ENCODE measurements around the gene G6PC1. TPM values are rescaled to one million over a fixed set of nuclear protein-coding genes. Genes with fewer than 3 reads are reported as not detected.
A peak's percentile ranks its signal among the peaks of the same experiment; 100 is the strongest.

The G6PC1 gene
- total and polyA plus RNA-seq, 2 of the 13 experiments (the other 11 are each of a cell fraction or from before 2014, with no cell fraction given): 1.7 to 37.9 TPM

GRCh38 chr17:42894283-42895184 lies 6.1 kb upstream of the G6PC1 start (continued):
- peak; percentile 95; the same call in 1 of the 2 replicates for TF ChIP-seq HBP1 (CRISPR knock-in tag; IDR thresholded peaks at IDR 0.05; ENCODE audit: low read depth)
- TF ChIP-seq ZNF652 (CRISPR knock-in tag; IDR thresholded peaks at IDR 0.05; ENCODE audit: borderline replicate concordance, low read depth): peak; percentile 70; the same call in 1 of the 2 replicates
- peak; percentile 65 for TF ChIP-seq SKI (IDR thresholded peaks at IDR 0.05; ENCODE audit: partially characterized antibody)
- TF ChIP-seq EZH2 (conservative IDR thresholded peaks at IDR 0.05; ENCODE audit: low read depth, low read length): no peak
- TF ChIP-seq HNF4A (CRISPR knock-in tag; IDR thresholded peaks at IDR 0.05): peak; percentile 99
- no peak for TF ChIP-seq SP2 (CRISPR knock-in tag; IDR thresholded peaks at IDR 0.05)
- peak; percentile 55; the same call in 1 of the 2 replicates for TF ChIP-seq ZFX (CRISPR knock-in tag; IDR thresholded peaks at IDR 0.05; ENCODE audit: low read depth)
- 0 out of 2 replicates have a peak, but pooled peaks have one; percentile 42 for TF ChIP-seq ZNF335 (CRISPR knock-in tag; IDR thresholded peaks at IDR 0.05)
- peak; percentile 92 for TF ChIP-seq ERF (CRISPR knock-in tag; IDR thresholded peaks at IDR 0.05)
- peak; percentile 43; the same call in 1 of the 2 replicates for TF ChIP-seq ADNP (CRISPR knock-in tag; IDR thresholded peaks at IDR 0.05)
- TF ChIP-seq MED1 (CRISPR knock-in tag; IDR thresholded peaks at IDR 0.05): peak; percentile 97
- TF ChIP-seq ZNF598 (CRISPR knock-in tag; IDR thresholded peaks at IDR 0.05; ENCODE audit: borderline replicate concordance): 0 out of 2 replicates have a peak, but pooled peaks have one; percentile 23
- TF ChIP-seq FOSL2 (CRISPR knock-in tag; IDR thresholded peaks at IDR 0.05): peak; percentile 80
- TF ChIP-seq ZNF746 (CRISPR knock-in tag; IDR thresholded peaks at IDR 0.05): peak; percentile 87; the same call in 1 of the 2 replicates
- peak; percentile 86 for TF ChIP-seq NR2C2 (CRISPR knock-in tag; IDR thresholded peaks at IDR 0.05; ENCODE audit: borderline replicate concordance)
- TF ChIP-seq RXRB (CRISPR knock-in tag; IDR thresholded peaks at IDR 0.05; ENCODE audit: borderline replicate concordance): peak; percentile 98
- 0 out of 2 replicates have a peak, but pooled peaks have one; percentile 12 for TF ChIP-seq NAIF1 (CRISPR knock-in tag; IDR thresholded peaks at IDR 0.05; ENCODE audit: borderline replicate concordance)
- 0 out of 2 replicates have a peak, but pooled peaks have one; percentile 45 for TF ChIP-seq TOE1 (CRISPR knock-in tag; IDR thresholded peaks at IDR 0.05)
- peak; percentile 88; the same call in 1 of the 2 replicates for TF ChIP-seq MIXL1 (CRISPR knock-in tag; IDR thresholded peaks at IDR 0.05)
- TF ChIP-seq SPEN (CRISPR knock-in tag; IDR thresholded peaks at IDR 0.05; ENCODE audit: low read depth): peak; percentile 98; the same call in 1 of the 2 replicates
- 0 out of 2 replicates have a peak, but pooled peaks have one; percentile 18 for TF ChIP-seq ZNF724P (CRISPR knock-in tag; IDR thresholded peaks at IDR 0.05; ENCODE audit: borderline replicate concordance)
- TF ChIP-seq RCOR2 (CRISPR knock-in tag; IDR thresholded peaks at IDR 0.05): peak; percentile 68; the same call in 1 of the 2 replicates
- peak; percentile 53; the same call in 1 of the 2 replicates for TF ChIP-seq ZMAT3 (CRISPR knock-in tag; conservative IDR thresholded peaks at IDR 0.05)
- TF ChIP-seq ZNF639 (CRISPR knock-in tag; conservative IDR thresholded peaks at IDR 0.05): 0 out of 2 replicates have a peak, but pooled peaks have one; percentile 22
- TF ChIP-seq NCOR1 (IDR thresholded peaks at IDR 0.05; ENCODE audit: borderline replicate concordance, low read length): peak; percentile 99
- no peak for TF ChIP-seq ZNF558 (CRISPR knock-in tag; IDR thresholded peaks at IDR 0.05; ENCODE audit: borderline replicate concordance)
- TF ChIP-seq ZBTB38 (CRISPR knock-in tag; IDR thresholded peaks at IDR 0.05): peak; percentile 85
- peak; percentile 98 for TF ChIP-seq HNF4G (IDR thresholded peaks at IDR 0.05; ENCODE audit: borderline replicate concordance, low read depth, low read length)
- TF ChIP-seq HNF4G (CRISPR knock-in tag; IDR thresholded peaks at IDR 0.05; ENCODE audit: borderline replicate concordance, low read depth): peak; percentile 98
- TF ChIP-seq GABPB1 (CRISPR knock-in tag; IDR thresholded peaks at IDR 0.05): peak; percentile 45

Measured in HepG2 (cell line).